ENCODE measurements around the gene ZCCHC7.
"Not testable (repeated sequence)": the region's sequence is repeated elsewhere in the genome, so short reads cannot be mapped to it uniquely, and the experiment has no call there.

The ZCCHC7 gene

GRCh38 chr9:37156781-37157356 lies 36.5 kb downstream of the ZCCHC7 start:
- TF ChIP-seq CTCF (IDR thresholded peaks at IDR 0.05; ENCODE audit: low read depth, low read length, missing control alignments), result no peak
- no peak for DNase-seq (ENCODE audit: extremely low read depth, low read depth)
- no peak overlapping the region for H3K4me3 ChIP-seq (replicated peaks; ENCODE audit: low read depth, low read length)

- no peak for TF ChIP-seq CTCF (IDR thresholded peaks at IDR 0.05; ENCODE audit: low read depth, low read length, missing control alignments)
- H3K4me3 ChIP-seq (replicated peaks; ENCODE audit: low read depth, low read length), result no peak overlapping the region
- no peak for DNase-seq (ENCODE audit: extremely low read depth, low read depth)
Observed at GRCh38 chr9:37157726-37158377, 37.5 kb downstream of the ZCCHC7 start.

- no peak for DNase-seq (ENCODE audit: extremely low read depth, low read depth)
- no peak for TF ChIP-seq CTCF (IDR thresholded peaks at IDR 0.05; ENCODE audit: low read depth, low read length, missing control alignments)
- no peak overlapping the region for H3K4me3 ChIP-seq (replicated peaks; ENCODE audit: low read depth, low read length)
Observed at GRCh38 chr9:37163299-37163698, 42.9 kb downstream of the ZCCHC7 start.

- not testable (repeated sequence) for H3K4me3 ChIP-seq (replicated peaks; ENCODE audit: low read depth, low read length); DNase-seq (ENCODE audit: extremely low read depth, low read depth)
Observed at GRCh38 chr9:37164335-37164734, 44.0 kb downstream of the ZCCHC7 start.

- no peak overlapping the region for H3K4me3 ChIP-seq (replicated peaks; ENCODE audit: low read depth, low read length)
- no peak for TF ChIP-seq CTCF (IDR thresholded peaks at IDR 0.05; ENCODE audit: low read depth, low read length, missing control alignments)
- DNase-seq (ENCODE audit: extremely low read depth, low read depth), result no peak
Observed at GRCh38 chr9:37165644-37166043, 45.3 kb downstream of the ZCCHC7 start.

- TF ChIP-seq CTCF (IDR thresholded peaks at IDR 0.05; ENCODE audit: low read depth, low read length, missing control alignments), result no peak
- H3K4me3 ChIP-seq (replicated peaks; ENCODE audit: low read depth, low read length), result no peak overlapping the region
- no peak for DNase-seq (ENCODE audit: extremely low read depth, low read depth)
Observed at GRCh38 chr9:37167456-37168047, 47.2 kb downstream of the ZCCHC7 start.

GRCh38 chr9:37172557-37172956 lies 52.2 kb downstream of the ZCCHC7 start:
- no peak overlapping the region for H3K4me3 ChIP-seq (replicated peaks; ENCODE audit: low read depth, low read length)
- DNase-seq (ENCODE audit: extremely low read depth, low read depth), result no peak
- TF ChIP-seq CTCF (IDR thresholded peaks at IDR 0.05; ENCODE audit: low read depth, low read length, missing control alignments), result no peak
